GM13977 (cell line): ENCODE data around the gene UBE2N.

Experiments used
- DNase-seq: peaks from one replicate; pipeline ENCODE4 v3.0.0; 2012; ENCODE audit warnings: low spot score
- in situ Hi-C: fragments of 300-500 bp; cut with MboI; formaldehyde crosslinking; loops from one replicate; pipeline ENCODE4 v1.12.0; 2022; ENCODE audit warnings: low sequenced_read_pairs, low pct_unique_long_range_greater_than_20kb, mixed read lengths, inconsistent platforms; ENCODE audit not compliant: unreplicated experiment
- TF ChIP-seq, protein P1 (sequence below): IDR thresholded peaks from 2 replicates; pipeline ENCODE4 v1.5.1; 2012; ENCODE audit warnings: mild to moderate bottlenecking, control low read depth; ENCODE audit not compliant: insufficient read depth; ENCODE audit errors: extremely low read depth, missing control alignments

The UBE2N gene

DNA sequence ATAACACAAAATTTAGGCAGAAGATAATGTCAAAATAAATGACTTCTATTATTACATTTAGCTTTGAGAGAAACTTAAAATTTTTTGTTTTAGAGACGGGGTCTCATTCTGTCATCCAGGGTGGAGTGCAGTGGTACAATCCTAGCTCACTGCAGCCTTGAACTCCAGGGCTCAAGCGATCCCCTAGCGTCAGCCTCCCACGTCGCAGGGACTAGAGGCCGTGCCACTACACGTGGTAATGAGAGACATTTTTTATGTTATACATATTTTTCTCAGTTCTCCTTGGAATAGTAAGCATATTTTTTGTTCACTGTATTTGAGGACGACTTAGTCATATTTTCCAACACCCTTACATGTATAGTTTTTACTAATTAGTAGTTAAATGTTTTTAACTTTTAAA, 85.5 kb downstream of the UBE2N start:
- TF ChIP-seq, protein P1, sequence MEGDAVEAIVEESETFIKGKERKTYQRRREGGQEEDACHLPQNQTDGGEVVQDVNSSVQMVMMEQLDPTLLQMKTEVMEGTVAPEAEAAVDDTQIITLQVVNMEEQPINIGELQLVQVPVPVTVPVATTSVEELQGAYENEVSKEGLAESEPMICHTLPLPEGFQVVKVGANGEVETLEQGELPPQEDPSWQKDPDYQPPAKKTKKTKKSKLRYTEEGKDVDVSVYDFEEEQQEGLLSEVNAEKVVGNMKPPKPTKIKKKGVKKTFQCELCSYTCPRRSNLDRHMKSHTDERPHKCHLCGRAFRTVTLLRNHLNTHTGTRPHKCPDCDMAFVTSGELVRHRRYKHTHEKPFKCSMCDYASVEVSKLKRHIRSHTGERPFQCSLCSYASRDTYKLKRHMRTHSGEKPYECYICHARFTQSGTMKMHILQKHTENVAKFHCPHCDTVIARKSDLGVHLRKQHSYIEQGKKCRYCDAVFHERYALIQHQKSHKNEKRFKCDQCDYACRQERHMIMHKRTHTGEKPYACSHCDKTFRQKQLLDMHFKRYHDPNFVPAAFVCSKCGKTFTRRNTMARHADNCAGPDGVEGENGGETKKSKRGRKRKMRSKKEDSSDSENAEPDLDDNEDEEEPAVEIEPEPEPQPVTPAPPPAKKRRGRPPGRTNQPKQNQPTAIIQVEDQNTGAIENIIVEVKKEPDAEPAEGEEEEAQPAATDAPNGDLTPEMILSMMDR, result no peak
- DNase-seq, result no peak
- in situ Hi-C loops, result no loop called here
